ENCODE data around the gene OGDHL. TPM values are rescaled to one million over a fixed set of nuclear protein-coding genes. Genes with fewer than 3 reads are reported as not detected.

The OGDHL gene
- total RNA-seq (2014; rRNA removed; shearing (Covaris generic)), result 2.7 and 3.0 TPM in 2 replicates

GRCh38 chr10:49761789-49762565 is at the start of gene OGDHL:
TSS of gene OGDHL (minus strand) at chr10:49762323. CDS start at chr10:49758592, 3,731 bp downstream.

Other genes with a start within 250 kb of the OGDHL start
- gene ERCC6, start 223.2 kb downstream of the OGDHL start, total RNA-seq (2014; rRNA removed; shearing (Covaris generic)), result 14.9 and 15.9 TPM in 2 replicates
- gene SLC18A3, start 152.0 kb downstream of the OGDHL start, total RNA-seq (2014; rRNA removed; shearing (Covaris generic)), result not detected in 2 replicates
- gene CHAT, start 148.3 kb downstream of the OGDHL start, total RNA-seq (2014; rRNA removed; shearing (Covaris generic)), result not detected in 2 replicates
- not detected in 2 replicates for gene C10orf53, start 82.7 kb downstream of the OGDHL start, total RNA-seq (2014; rRNA removed; shearing (Covaris generic))
- 24.6 and 28.0 TPM in 2 replicates for gene PARG, start 179.7 kb upstream of the OGDHL start, total RNA-seq (2014; rRNA removed; shearing (Covaris generic))
- 22.9 and 32.3 TPM in 2 replicates for gene TIMM23B, start 179.7 kb upstream of the OGDHL start, total RNA-seq (2014; rRNA removed; shearing (Covaris generic))
- 9.9 and 10.5 TPM in 2 replicates for gene AGAP6, start 226.1 kb upstream of the OGDHL start, total RNA-seq (2014; rRNA removed; shearing (Covaris generic))